HepG2 (cell line): ENCODE measurements around the gene CACNA1G. TPM values are rescaled to one million over a fixed set of nuclear protein-coding genes. Genes with fewer than 3 reads are reported as not detected.

Source experiments
- MYPOP ChIP-seq: sonication (generic); formaldehyde crosslinking; IDR thresholded peaks from 2 replicates; pipeline ENCODE4 v1.8.1; 2023; ENCODE audit warnings: mild to moderate bottlenecking, moderate library complexity, missing genetic modification reagents
- NCOA1 ChIP-seq: sonication (generic); formaldehyde crosslinking; IDR thresholded peaks from 2 replicates; pipeline ENCODE4 v1.9.0; 2021; ENCODE audit warnings: missing genetic modification reagents
- PCBP1 ChIP-seq: fragments of 200-400 bp; formaldehyde crosslinking; IDR thresholded peaks from 2 replicates; pipeline ENCODE4 v1.6.1; 2017; ENCODE audit warnings: mild to moderate bottlenecking, low read depth, low read length, borderline replicate concordance
- POLR2A ChIP-seq, 2 experiments: IDR thresholded peaks; 2 replicates each; pipeline ENCODE4 v1.6.1; 2011; ENCODE audit warnings: low read depth in 2 of 2, low read length in 2 of 2, mild to moderate bottlenecking in 1 of 2, moderate library complexity in 1 of 2; ENCODE audit not compliant: insufficient read depth in 1 of 2
- REST ChIP-seq, 2 experiments: IDR thresholded peaks; 2 replicates each; pipeline ENCODE4 v1.6.1; 2011 to 2012; ENCODE audit warnings: low read length in 2 of 2, borderline replicate concordance in 1 of 2, low read depth in 1 of 2, mild to moderate bottlenecking in 1 of 2, moderate library complexity in 1 of 2
- SP4 ChIP-seq: sonication (generic); formaldehyde crosslinking; IDR thresholded peaks from 2 replicates; pipeline ENCODE4 v1.8.1; 2023; ENCODE audit warnings: mild to moderate bottlenecking, missing genetic modification reagents
- SRSF9 ChIP-seq: fragments of 200-400 bp; formaldehyde crosslinking; IDR thresholded peaks from 2 replicates; pipeline ENCODE4 v1.6.1; 2018; ENCODE audit warnings: borderline replicate concordance, mild to moderate bottlenecking, low read depth, low read length; ENCODE audit not compliant: insufficient read depth, poor library complexity, severe bottlenecking
- TCF7 ChIP-seq: sonication (generic); IDR thresholded peaks from 2 replicates; pipeline ENCODE4 v1.6.1; 2016; ENCODE audit warnings: antibody characterized with exemption, low read depth
- ZNF17 ChIP-seq: sonication (generic); formaldehyde crosslinking; IDR thresholded peaks from 2 replicates; pipeline ENCODE4 v1.5.0; 2020; ENCODE audit warnings: mild to moderate bottlenecking, missing genetic modification reagents
- ZNF350 ChIP-seq: sonication (generic); formaldehyde crosslinking; IDR thresholded peaks from 2 replicates; pipeline ENCODE4 v1.4.0; 2020; ENCODE audit warnings: mild to moderate bottlenecking, low read depth, missing genetic modification reagents, borderline replicate concordance
- ZNF460 ChIP-seq: sonication (generic); formaldehyde crosslinking; IDR thresholded peaks from 2 replicates; pipeline ENCODE4 v1.5.1; 2020; ENCODE audit warnings: missing genetic modification reagents, mild to moderate bottlenecking, borderline replicate concordance
- ZNF556 ChIP-seq: sonication (generic); formaldehyde crosslinking; IDR thresholded peaks from 2 replicates; pipeline ENCODE4 v1.4.0; 2020; ENCODE audit warnings: mild to moderate bottlenecking, missing genetic modification reagents, borderline replicate concordance
- ZNF574 ChIP-seq: sonication (generic); formaldehyde crosslinking; IDR thresholded peaks from 2 replicates; pipeline ENCODE4 v1.4.0; 2020; ENCODE audit warnings: missing genetic modification reagents
- ZNF629 ChIP-seq: sonication (generic); formaldehyde crosslinking; conservative IDR thresholded peaks from 2 replicates; pipeline ENCODE4 v1.5.0; 2020; ENCODE audit warnings: missing genetic modification reagents
- ZNF83 ChIP-seq: sonication (generic); formaldehyde crosslinking; IDR thresholded peaks from 2 replicates; pipeline ENCODE4 v1.4.0; 2020; ENCODE audit warnings: missing genetic modification reagents, mild to moderate bottlenecking, borderline replicate concordance
- polyA plus RNA-seq, 8 experiments: library from polyadenylated mRNA; depleted of rRNA in 3 of 8; stranded (reverse) in 7 of 8; unstranded in 1 of 8; fragments of >200 nt; fragmentation: Illumina TruSeq in 4 of 8; extraction: Trizol in 4 of 8; gene quantifications; 2 replicates each; pipeline versions ENCODE4 v1.2.1 to v1.2.3, GENCODE V29; 2011 to 2016; ENCODE audit warnings: low read depth in 4 of 8, missing spikeins in 1 of 8, mixed read lengths in 1 of 8; ENCODE audit not compliant: insufficient read depth in 1 of 8
- total RNA-seq, 5 experiments: library from RNA; depleted of rRNA; stranded (reverse); fragments of >200 nt; fragmentation: Illumina TruSeq; extraction: Trizol; gene quantifications; 2 replicates each; pipeline ENCODE4 v1.2.3, GENCODE V29; 2016; ENCODE audit warnings: low read depth in 1 of 5

The CACNA1G gene
- total and polyA plus RNA-seq, 2 of the 13 experiments (the other 11 are each of a cell fraction or from before 2014, with no cell fraction given) = 0.02 TPM; not detected in 1

- TF ChIP-seq ZNF574 (CRISPR knock-in tag) (peak; percentile 75), PCBP1 (no peak), SRSF9 (no peak), SP4 (CRISPR knock-in tag) (peak; percentile 51; the same call in 1 of the 2 replicates), TCF7 (no peak), ZNF460 (CRISPR knock-in tag) (peak; percentile 88), POLR2A (IDR thresholded peaks at IDR 0.05; ENCODE audit: insufficient read depth in 1 of 2, low read depth in 2 of 2, low read length in 2 of 2) (0 out of 4 replicates have a peak, but pooled peaks of 1 of the 2 experiments have one; percentile 33), ZNF83 (CRISPR knock-in tag) (no peak), ZNF17 (CRISPR knock-in tag) (no peak), REST (IDR thresholded peaks at IDR 0.05; ENCODE audit: borderline replicate concordance in 1 of 2, low read depth in 1 of 2, low read length in 2 of 2) (peak in 1 of 2 experiments; percentile 16; a peak in 1 of 4 replicates), ZNF350 (CRISPR knock-in tag) (peak; percentile 73; the same call in 1 of the 2 replicates), NCOA1 (CRISPR knock-in tag) (no peak; the same call in 1 of the 2 replicates), ZNF629 (CRISPR knock-in tag) (peak; percentile 41; the same call in 1 of the 2 replicates), MYPOP (no peak), ZNF556 (CRISPR knock-in tag) (no peak)
Measured at GRCh38 chr17:50640686-50641351, 80.3 kb downstream of the CACNA1G start (continued).
